Ishikawa (cell line): ENCODE results near the gene ZBTB38.

Experiments used
- CEBPB ChIP-seq: IDR thresholded peaks from 2 replicates; pipeline ENCODE4 v1.6.1; 2012
- CREB1 ChIP-seq: IDR thresholded peaks from 2 replicates; pipeline ENCODE4 v1.6.1; 2012; ENCODE audit warnings: low read depth
- EGR1 ChIP-seq: IDR thresholded peaks from 2 replicates; pipeline ENCODE4 v1.6.1; 2012
- EP300 ChIP-seq: IDR thresholded peaks from 2 replicates; pipeline ENCODE4 v1.6.1; 2012; ENCODE audit warnings: borderline replicate concordance
- FOXM1 ChIP-seq: IDR thresholded peaks from 2 replicates; pipeline ENCODE4 v1.6.1; 2012; ENCODE audit warnings: low read depth, borderline replicate concordance
- NFIC ChIP-seq: IDR thresholded peaks from 2 replicates; pipeline ENCODE4 v1.6.1; 2012
- RAD21 ChIP-seq: IDR thresholded peaks from 2 replicates; pipeline ENCODE4 v1.6.1; 2012; ENCODE audit warnings: low read depth
- TAF1 ChIP-seq: IDR thresholded peaks from 2 replicates; pipeline ENCODE4 v1.6.1; 2012; ENCODE audit warnings: low read depth, mild to moderate bottlenecking
- TCF12 ChIP-seq: IDR thresholded peaks from 2 replicates; pipeline ENCODE4 v1.6.1; 2012; ENCODE audit warnings: low read depth
- TEAD4 ChIP-seq: IDR thresholded peaks from 2 replicates; pipeline ENCODE4 v1.6.1; 2012
- YY1 ChIP-seq: IDR thresholded peaks from 2 replicates; pipeline ENCODE4 v1.6.1; 2012; ENCODE audit warnings: low read depth
- ZBTB7A ChIP-seq: IDR thresholded peaks from 2 replicates; pipeline ENCODE4 v1.6.1; 2012; ENCODE audit warnings: low read depth
- TF ChIP-seq, protein P1 (sequence below): IDR thresholded peaks from 2 replicates; pipeline ENCODE4 v1.6.1; 2012
- TF ChIP-seq, protein P2 (sequence below): IDR thresholded peaks from 2 replicates; pipeline ENCODE4 v1.6.1; 2012
- TF ChIP-seq, protein P3 (sequence below): IDR thresholded peaks from 2 replicates; pipeline ENCODE4 v1.6.1; 2012; ENCODE audit warnings: low read depth, mild to moderate bottlenecking

ZBTB38 gene

DNA sequence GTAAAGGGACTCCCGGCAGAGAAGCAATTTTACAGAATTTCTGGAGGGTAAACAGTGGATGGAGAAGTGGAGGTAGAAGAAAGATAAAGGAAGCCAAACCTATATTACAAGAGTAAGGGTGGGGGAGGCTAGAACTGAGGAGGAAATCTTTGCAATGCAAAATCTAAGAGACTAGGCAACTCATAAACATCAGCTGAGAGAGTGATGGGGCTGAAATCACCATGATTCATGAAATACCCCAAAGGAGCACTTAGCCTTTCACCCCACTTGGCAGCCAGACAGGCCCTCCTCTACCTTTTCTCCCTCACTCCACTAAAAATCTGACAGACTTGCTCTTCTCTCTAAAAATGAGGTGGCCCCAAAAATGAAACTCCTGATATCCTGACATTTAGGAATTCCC is 19.5 kb upstream of the ZBTB38 start:
- TF ChIP-seq FOXM1 (no peak), EP300 (no peak), YY1 (no peak), TEAD4 (no peak), TAF1 (no peak), TCF12 (no peak), RAD21 (no peak), CEBPB (no peak), ZBTB7A (no peak), EGR1 (no peak), CREB1 (no peak), NFIC (no peak)
- TF ChIP-seq, protein P1, sequence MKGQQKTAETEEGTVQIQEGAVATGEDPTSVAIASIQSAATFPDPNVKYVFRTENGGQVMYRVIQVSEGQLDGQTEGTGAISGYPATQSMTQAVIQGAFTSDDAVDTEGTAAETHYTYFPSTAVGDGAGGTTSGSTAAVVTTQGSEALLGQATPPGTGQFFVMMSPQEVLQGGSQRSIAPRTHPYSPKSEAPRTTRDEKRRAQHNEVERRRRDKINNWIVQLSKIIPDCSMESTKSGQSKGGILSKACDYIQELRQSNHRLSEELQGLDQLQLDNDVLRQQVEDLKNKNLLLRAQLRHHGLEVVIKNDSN: no peak
- TF ChIP-seq, protein P2, sequence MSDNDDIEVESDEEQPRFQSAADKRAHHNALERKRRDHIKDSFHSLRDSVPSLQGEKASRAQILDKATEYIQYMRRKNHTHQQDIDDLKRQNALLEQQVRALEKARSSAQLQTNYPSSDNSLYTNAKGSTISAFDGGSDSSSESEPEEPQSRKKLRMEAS: no peak
- TF ChIP-seq, protein P3, sequence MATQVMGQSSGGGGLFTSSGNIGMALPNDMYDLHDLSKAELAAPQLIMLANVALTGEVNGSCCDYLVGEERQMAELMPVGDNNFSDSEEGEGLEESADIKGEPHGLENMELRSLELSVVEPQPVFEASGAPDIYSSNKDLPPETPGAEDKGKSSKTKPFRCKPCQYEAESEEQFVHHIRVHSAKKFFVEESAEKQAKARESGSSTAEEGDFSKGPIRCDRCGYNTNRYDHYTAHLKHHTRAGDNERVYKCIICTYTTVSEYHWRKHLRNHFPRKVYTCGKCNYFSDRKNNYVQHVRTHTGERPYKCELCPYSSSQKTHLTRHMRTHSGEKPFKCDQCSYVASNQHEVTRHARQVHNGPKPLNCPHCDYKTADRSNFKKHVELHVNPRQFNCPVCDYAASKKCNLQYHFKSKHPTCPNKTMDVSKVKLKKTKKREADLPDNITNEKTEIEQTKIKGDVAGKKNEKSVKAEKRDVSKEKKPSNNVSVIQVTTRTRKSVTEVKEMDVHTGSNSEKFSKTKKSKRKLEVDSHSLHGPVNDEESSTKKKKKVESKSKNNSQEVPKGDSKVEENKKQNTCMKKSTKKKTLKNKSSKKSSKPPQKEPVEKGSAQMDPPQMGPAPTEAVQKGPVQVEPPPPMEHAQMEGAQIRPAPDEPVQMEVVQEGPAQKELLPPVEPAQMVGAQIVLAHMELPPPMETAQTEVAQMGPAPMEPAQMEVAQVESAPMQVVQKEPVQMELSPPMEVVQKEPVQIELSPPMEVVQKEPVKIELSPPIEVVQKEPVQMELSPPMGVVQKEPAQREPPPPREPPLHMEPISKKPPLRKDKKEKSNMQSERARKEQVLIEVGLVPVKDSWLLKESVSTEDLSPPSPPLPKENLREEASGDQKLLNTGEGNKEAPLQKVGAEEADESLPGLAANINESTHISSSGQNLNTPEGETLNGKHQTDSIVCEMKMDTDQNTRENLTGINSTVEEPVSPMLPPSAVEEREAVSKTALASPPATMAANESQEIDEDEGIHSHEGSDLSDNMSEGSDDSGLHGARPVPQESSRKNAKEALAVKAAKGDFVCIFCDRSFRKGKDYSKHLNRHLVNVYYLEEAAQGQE: no peak

DNA sequence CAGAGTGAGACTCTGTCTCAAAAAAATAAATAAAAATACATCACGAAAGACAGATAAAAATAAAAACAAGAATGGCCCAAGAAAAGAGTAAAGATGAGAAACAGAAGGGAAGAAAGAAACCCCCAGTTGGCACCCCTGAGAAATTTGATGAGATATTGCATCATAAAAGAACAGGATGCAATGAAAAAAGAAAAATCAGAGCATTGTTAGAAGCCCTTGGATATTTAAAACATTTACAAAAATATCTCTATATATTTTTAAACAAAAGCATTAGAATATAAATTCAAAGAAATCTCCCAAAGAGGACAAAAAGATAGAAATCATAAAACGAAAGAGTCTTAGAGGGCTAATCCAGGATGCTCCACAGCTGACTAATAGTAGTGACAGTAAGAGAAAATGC is 18.6 kb upstream of the ZBTB38 start:
- TF ChIP-seq CREB1 (no peak), YY1 (no peak), ZBTB7A (no peak), FOXM1 (no peak), NFIC (no peak), RAD21 (no peak), TAF1 (no peak), EP300 (no peak), CEBPB (no peak), TCF12 (no peak), EGR1 (no peak), TEAD4 (no peak)
- TF ChIP-seq, protein P2: no peak
- TF ChIP-seq, protein P3: no peak
- TF ChIP-seq, protein P1: no peak

DNA sequence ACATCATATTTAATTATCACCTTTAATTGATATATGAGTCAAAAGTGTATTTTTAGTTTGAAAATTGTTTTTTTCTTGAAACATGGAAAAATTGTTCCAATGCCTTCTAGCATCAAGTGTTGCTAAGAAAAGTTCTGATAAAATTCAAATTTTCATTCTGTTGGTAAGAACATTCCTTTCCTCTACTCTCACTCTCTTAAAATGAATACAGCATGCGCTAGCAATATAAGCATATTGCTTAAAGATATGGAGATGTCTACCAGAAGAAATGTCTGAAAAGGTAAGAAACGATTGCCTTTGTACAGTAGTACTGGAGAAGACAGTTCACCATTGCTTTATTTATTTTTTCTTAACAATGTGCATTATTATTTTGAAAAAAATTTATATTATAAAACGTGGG is 17.6 kb upstream of the ZBTB38 start:
- no peak for TF ChIP-seq NFIC
- TF ChIP-seq ZBTB7A: no peak
- TF ChIP-seq CREB1: no peak
- no peak for TF ChIP-seq EGR1
- no peak for TF ChIP-seq TEAD4
- no peak for TF ChIP-seq TCF12
- no peak for TF ChIP-seq CEBPB
- TF ChIP-seq RAD21: no peak
- TF ChIP-seq TAF1: no peak
- no peak for TF ChIP-seq EP300
- no peak for TF ChIP-seq YY1
- TF ChIP-seq, protein P3: no peak
- TF ChIP-seq FOXM1: no peak
- TF ChIP-seq, protein P2: no peak
- TF ChIP-seq, protein P1: no peak

DNA sequence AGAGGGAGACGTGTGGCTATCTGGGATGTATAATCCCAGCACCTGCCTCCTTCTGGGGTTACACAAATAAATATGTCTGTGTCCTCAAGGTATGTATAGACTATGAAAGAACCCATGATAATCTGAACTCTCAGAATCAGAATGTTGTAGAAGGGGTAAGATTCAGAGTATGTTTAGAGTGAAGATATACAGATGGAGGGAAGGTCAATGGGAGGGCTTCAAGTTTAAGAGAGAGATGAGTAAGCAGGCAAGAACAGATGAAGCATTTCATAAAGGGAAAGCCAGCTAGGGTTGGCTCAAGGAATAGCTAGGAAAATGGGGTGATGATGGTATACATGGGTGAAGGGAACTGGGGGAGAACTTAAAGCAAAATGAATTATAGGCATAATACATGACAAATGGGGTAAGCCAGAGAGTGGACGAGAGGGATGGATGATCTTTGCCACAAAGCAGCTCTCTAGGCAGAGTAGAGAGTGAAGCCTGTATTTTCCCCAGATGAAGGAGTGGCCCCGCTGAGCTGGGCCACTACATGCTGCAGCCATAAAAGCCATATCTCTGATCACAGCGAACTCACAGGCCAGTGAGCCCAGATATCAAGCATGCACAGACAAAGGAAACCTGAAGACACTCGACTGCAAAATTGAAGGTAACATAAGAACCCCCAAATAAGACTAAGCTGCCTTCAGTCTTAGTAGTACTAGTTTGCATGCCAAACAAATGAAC is 15.9 kb upstream of the ZBTB38 start:
- TF ChIP-seq, protein P3: no peak
- TF ChIP-seq YY1 (no peak), FOXM1 (no peak), CREB1 (no peak), TEAD4 (no peak), NFIC (no peak), TCF12 (no peak), TAF1 (no peak)
- TF ChIP-seq, protein P2: no peak
- TF ChIP-seq, protein P1: no peak
